Measurements from ENCODE around the gene PTPRK.

PTPRK gene

DNA sequence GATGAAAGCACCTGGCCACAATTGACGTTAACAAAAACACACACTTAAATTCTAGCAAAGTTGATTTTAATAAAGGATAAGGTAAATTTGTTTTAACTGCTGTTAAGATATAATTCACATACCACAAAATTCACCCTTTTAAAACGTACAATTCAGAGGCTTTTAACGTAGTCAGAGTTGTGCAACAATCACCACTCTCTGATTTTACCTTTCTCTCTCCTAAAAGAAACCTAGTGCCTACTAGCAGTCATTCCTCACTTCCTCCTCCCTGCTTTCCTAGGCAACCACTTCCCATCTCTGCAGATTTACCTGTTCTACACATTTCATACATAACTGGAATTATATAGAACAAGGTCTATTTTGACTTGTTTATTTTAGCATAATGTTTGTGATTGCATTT lies 58.9 kb downstream of the PTPRK start:
- TF ChIP-seq, protein P1, sequence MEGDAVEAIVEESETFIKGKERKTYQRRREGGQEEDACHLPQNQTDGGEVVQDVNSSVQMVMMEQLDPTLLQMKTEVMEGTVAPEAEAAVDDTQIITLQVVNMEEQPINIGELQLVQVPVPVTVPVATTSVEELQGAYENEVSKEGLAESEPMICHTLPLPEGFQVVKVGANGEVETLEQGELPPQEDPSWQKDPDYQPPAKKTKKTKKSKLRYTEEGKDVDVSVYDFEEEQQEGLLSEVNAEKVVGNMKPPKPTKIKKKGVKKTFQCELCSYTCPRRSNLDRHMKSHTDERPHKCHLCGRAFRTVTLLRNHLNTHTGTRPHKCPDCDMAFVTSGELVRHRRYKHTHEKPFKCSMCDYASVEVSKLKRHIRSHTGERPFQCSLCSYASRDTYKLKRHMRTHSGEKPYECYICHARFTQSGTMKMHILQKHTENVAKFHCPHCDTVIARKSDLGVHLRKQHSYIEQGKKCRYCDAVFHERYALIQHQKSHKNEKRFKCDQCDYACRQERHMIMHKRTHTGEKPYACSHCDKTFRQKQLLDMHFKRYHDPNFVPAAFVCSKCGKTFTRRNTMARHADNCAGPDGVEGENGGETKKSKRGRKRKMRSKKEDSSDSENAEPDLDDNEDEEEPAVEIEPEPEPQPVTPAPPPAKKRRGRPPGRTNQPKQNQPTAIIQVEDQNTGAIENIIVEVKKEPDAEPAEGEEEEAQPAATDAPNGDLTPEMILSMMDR (conservative IDR thresholded peaks at IDR 0.05): no peak
- TF ChIP-seq ZFX (IDR thresholded peaks at IDR 0.05): no peak
- H3K27ac ChIP-seq: no peak overlapping the region

DNA sequence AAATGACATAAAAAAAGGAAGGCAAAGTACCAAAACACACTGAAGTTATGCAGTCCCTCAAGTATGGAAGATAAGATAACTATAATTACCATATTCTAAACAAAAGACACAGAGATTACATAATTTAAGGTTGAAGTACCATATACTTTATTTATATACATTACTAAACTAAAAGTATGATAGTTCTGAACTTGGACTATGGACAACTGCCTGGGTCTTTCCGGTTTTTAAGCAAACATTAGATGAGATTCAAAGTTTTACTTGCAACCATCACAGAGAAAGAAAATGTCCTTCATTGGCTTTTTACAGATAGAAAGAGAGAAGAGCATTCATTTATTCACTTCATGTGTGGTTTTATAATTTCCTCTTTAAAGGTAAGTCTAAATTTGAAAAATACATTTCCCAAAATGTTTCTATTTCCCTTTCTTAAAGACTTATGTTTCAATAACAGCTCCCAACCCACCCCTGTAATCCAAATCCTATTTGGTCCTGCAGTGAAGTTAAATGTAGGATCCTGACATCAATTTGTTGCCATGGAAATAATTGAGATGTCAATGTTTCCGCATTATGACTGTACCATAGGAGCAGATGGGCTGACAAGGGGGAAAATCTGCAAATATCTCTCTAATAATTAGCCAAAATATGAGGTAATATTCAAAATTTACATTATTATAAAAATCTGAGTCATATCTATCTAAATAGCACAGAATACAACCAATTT lies 63.7 kb downstream of the PTPRK start:
- no peak overlapping the region for H3K27ac ChIP-seq
- TF ChIP-seq, protein P1 (conservative IDR thresholded peaks at IDR 0.05): no peak
- no peak for TF ChIP-seq ZFX (IDR thresholded peaks at IDR 0.05)

DNA sequence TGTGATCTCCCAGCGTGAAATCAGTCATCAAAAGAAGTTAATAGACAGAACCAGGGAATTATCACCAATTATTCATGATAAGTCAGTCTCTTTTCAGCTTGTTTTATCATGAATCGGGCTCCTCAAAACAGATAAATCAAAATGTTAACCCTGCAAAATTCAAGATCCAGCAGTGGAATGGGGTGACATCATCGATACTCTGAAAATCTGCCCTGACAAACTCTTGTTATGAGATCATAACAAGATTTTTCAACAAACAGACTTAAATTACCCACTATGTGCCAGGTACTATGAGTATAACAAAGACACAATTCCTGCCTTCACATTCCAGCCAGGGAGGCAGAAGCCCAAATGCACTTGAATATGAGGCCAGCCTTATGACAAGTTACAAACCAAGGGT lies 64.4 kb downstream of the PTPRK start:
- TF ChIP-seq ZFX (IDR thresholded peaks at IDR 0.05): no peak
- TF ChIP-seq, protein P1 (conservative IDR thresholded peaks at IDR 0.05): no peak
- no peak overlapping the region for H3K27ac ChIP-seq

DNA sequence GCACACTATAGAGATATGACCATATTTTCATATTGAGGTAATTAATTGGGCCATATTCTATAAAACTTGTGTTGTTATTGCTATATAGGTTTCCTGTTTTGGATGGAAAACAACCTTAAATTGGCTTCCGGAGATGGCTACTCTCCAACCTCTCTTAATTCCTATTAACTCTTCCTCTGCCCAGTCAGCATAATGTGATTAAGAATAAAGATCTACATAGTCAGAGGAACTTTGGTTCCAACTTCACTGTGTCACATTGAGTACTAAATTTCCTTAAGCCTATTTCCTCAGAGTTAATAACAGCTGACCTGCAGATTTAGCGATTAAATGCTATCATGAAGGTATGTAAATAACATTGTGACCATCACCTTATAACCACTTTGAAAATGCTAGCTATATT lies 67.7 kb downstream of the PTPRK start:
- H3K27ac ChIP-seq: no peak overlapping the region
- TF ChIP-seq ZFX (IDR thresholded peaks at IDR 0.05): no peak
- TF ChIP-seq, protein P1 (conservative IDR thresholded peaks at IDR 0.05): no peak

DNA sequence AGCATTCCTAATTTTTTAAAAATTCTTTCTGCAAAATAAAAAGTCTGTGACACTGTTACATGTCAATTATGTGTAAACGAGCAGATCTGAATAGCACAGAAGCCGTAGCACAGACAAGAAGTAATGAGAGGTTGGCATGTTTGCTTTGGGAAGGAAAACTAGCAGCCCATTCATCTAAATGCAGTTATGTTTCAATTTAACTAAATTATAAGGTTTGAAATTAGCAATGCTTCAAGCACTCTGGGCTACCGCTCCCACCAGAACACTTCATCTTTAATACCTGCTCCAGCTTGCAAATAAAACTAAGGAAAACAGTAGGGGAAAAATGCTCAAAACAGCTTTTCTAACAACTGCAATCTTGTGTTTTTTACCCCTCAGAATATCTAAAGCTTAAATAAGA lies 73.9 kb downstream of the PTPRK start:
- H3K27ac ChIP-seq: no peak overlapping the region
- TF ChIP-seq, protein P1 (conservative IDR thresholded peaks at IDR 0.05): no peak
- no peak for TF ChIP-seq ZFX (IDR thresholded peaks at IDR 0.05)

DNA sequence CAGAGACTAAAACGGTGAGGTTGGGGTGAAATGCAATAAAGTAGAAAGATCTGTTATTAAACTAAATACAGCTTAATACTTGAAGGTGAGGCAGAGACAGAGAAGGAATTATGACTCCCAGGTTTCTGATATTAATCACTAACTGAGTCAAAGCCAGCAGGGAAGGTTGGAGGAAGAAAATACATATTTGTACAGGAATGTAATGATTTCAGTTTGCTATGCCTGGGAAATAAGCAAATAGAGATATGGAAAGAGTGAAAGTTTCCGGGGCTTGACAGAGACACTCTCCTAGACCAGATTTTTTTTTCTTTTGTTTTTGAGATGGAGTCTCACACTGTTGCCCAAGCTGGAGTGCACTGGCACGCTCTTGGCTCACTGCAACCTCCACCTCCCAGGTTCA lies 76.8 kb downstream of the PTPRK start:
- no peak overlapping the region for H3K27ac ChIP-seq

DNA sequence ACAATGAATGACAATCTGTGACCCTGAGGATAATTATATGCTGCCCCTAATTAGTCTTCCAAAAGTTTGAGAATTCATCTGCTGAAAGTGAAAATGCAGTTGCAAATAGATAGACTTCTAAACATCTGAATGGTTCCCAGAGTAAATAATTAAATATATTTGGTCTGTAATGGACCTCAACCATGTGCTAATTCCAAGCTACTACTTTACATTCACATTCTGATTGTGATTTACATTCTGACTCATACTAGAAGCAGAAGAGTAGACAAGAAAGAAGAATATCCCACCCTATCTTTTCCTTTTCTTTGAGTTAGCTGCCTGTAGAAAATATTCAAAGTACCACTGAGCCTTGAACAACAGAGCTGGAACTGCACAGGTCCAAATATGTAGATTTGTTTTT lies 80.8 kb downstream of the PTPRK start:
- H3K27ac ChIP-seq: no peak overlapping the region
- TF ChIP-seq ZFX (IDR thresholded peaks at IDR 0.05): no peak
- TF ChIP-seq, protein P1 (conservative IDR thresholded peaks at IDR 0.05): no peak

More for the DNA sequence above, 76.8 kb downstream of the PTPRK start:
- TF ChIP-seq, protein P1 (conservative IDR thresholded peaks at IDR 0.05): no peak
- no peak for TF ChIP-seq ZFX (IDR thresholded peaks at IDR 0.05)
